GM18498 (cell line): Measurements from ENCODE around the gene ING1.
"Not testable (repeated sequence)": the region's sequence is repeated elsewhere in the genome, so short reads cannot be mapped to it uniquely, and the experiment has no call there.

Experiments
- ATAC-seq: cut with Tn5 transposase; IDR thresholded peaks from one replicate; pipeline ENCODE4 v1.9.1; 2021; ENCODE audit warnings: mild to moderate bottlenecking, moderate library complexity; ENCODE audit not compliant: unreplicated experiment

The ING1 gene

DNA sequence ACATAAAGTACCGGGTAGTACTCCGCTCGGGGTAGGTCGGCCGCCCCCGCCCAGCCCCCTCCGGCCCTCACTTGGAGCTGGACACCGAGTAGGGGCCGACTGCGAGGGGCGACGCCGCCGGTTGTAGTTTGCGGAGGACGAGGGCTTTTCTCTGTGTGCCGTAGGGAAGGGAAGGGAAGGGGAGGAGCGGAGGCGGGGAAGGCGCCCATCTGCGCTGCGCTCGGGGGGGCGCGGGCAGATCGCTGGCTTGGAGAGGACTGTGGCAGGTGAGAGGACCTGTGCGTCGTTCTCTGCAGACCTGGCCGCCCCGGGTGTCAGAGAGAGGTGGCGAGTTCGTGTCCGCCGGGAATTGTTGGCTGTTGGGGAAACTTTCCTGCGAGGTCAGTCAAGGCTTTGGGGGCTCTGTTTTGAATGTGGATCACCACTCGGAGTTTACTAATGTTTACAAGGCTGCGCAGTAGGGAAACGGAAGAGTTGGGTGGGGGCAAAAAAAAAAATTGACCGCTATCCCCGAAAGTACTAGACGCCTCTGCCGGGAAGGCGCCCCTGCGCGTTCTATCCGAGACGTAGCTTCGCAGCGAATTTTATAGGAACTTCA lies 1.4 kb downstream of the ING1 start:
- ATAC-seq: no peak

DNA sequence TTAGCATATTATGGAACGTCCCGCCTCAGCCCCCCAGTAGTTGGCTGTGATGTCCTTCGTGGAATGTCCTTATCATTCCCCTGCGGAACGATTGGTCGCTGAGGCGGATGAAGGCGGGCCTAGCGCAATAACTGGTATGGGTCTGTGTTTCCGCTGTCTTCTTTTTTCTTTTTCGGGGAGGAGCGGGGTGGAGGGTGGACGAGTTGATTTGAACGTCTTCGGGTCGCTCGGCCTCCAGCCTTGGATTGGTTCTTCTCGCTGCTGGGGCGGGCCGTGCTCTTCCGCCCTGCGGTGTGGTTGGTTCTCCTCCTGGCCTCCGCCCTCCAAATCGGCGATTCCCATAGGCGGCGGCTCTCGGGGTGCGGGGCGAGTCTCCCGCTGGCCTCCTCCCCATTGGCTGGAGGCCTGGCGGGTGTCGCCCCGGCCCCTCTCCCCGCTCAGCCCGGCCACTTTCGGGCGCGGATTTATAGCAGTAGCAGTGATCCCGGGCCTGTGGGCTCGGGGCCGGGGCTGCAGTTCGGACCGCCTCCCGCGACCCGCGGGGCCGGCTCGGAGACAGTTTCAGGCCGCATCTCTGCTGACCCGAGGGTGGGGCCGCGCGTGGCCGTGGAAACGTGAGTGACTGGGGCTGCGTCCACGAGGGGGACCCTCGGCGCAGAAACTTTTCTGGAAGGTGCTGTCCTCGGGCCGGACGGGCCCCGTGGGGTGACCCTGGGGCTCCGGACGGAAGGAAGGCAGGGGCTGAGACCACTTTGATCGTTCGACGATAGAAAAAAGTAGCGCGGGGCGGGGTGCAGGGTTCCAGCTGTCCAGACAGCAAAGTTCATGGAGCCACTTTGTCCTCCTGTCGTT lies 2.1 kb downstream of the ING1 start:
- peak; percentile 62 for ATAC-seq

DNA sequence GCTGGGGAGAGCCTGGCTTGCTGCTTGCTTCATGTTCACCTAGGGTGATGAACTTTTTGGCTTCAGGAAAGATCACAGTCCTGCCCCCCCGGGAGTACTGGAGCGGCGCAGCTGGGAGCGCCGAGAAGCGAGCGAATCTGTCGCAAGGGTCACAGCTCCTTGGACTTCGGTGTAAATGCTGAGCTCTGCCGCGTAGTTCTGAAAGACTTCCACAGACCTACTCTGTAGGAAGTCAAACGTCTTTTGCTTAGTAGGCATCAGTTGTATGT lies 2.7 kb downstream of the ING1 start:
- no peak for ATAC-seq

DNA sequence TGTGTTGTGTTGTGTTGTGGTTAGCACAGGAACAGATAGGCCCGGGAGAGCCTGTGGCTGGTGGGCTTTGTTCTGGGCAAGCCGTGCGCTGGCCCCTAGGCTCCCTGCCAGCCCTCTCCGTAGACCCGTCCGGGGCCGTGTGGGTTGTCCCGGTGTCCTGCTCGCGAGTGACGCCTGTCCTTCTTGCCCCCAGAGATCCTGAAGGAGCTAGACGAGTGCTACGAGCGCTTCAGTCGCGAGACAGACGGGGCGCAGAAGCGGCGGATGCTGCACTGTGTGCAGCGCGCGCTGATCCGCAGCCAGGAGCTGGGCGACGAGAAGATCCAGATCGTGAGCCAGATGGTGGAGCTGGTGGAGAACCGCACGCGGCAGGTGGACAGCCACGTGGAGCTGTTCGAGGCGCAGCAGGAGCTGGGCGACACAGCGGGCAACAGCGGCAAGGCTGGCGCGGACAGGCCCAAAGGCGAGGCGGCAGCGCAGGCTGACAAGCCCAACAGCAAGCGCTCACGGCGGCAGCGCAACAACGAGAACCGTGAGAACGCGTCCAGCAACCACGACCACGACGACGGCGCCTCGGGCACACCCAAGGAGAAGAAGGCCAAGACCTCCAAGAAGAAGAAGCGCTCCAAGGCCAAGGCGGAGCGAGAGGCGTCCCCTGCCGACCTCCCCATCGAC lies 5.7 kb downstream of the ING1 start:
- ATAC-seq: no peak

DNA sequence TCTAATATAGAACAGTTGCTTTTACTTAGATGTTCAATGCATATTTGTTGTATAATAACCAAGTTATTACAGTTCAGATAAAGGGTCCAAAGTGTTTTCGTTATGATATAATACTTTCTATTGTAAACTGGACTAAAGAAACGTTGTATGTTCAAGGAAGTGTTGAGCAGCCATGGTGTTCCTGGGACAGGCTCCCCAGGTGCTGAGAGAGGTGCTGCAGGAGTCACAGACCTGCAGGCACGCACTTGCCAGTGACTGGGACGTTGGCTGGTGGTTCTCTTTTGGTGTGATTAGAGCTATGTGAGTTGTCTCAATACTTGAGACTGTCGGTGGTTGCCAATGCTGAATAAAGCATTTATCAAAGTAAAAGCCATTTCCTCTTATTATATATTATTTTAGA lies 9.5 kb downstream of the ING1 start:
- no peak for ATAC-seq

DNA sequence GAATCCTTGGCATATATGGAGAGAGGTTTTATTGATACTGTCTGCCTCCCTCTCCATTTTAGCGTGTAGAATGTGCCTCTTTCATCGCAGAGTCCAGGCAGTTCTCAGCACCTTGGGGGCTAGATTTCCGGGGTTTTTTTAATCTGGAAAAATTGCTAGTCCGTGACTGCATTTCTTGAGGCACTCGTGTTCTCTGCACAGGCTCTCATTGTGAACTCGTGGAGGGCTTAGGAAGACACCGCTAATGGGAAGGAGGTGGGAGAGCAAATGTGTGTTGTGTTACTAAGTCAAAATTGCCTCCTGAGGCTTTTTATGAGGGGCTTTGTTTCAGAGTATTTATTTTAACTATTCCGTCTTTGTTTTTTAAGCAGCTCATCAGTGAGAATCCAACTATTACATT lies 10.1 kb downstream of the ING1 start:
- ATAC-seq: no peak

DNA sequence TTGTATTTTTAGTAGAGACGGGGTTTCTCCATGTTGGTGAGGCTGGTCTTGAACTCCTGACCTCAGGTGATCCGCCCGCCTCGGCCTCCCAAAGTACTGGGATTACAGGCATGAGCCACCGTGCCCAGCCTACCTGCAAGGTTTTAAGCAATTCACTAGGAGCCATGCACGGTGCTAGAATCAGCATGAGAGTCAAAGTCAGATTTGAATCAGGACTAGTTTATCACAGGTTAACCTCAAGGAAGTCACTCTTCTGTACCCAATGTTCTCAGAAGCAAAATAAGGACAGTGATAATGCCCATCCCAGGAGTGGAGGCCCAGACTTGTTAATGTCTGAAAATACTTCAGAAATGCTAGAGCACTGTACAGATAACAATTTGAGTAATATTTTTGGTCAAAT lies 12.7 kb downstream of the ING1 start:
- ATAC-seq: not testable (repeated sequence)

DNA sequence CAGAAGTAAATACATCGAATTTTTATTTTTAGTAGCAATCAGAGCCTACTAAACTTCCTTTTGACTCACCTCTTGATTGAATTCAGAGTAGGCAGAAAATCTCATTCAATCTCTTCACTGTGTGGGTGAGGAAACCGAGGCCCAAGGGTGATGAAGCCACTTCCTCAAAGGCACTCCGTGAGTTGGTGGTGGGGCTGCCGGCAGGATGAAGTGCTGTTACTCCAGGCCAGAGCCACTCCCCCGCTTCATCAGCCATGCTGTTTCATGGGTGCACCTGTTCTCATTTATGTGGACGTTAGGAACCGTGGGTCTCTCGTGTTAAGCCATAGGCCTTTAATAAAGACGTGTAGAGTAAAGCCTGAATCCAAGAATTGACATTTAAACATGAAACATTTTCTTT lies 13.2 kb downstream of the ING1 start:
- no peak for ATAC-seq

DNA sequence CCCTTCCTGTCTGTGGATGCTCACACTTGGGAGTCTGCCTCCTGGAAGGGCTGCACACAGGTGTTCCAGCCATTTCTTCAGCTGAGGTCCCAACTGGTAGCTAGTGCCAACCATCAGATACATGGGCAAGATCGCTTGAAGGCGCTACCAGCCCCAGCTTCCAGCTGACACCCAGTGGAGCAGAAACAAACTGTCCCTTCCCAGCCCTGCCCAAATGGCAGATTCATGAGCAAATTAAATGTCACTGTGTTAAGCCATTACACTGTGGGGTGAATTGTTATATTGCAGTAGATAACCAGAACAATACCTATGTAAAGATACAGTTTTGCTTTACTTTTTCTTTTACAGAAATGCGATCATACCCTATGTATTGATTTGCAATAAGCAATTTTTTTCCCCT lies 17.6 kb downstream of the ING1 start:
- no peak for ATAC-seq

DNA sequence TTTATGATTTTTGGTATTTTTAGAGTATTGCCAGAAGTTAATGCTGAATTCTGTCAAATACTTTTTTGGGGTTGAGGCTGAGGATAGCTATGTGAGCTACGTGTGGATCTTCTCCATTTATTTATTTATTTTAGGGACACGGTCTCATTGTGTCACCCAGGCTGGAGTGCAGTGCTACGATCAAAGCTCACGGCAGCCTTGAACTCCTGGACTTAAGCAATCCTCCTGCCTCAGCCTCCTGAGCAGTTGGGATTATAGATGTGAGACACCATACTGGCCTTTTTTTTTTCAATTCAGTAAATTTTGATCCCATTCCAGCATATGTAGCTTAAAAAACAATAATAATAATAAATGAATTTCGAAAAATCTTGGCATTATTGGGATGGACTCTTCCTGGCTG lies 21.1 kb downstream of the ING1 start:
- ATAC-seq: no peak

DNA sequence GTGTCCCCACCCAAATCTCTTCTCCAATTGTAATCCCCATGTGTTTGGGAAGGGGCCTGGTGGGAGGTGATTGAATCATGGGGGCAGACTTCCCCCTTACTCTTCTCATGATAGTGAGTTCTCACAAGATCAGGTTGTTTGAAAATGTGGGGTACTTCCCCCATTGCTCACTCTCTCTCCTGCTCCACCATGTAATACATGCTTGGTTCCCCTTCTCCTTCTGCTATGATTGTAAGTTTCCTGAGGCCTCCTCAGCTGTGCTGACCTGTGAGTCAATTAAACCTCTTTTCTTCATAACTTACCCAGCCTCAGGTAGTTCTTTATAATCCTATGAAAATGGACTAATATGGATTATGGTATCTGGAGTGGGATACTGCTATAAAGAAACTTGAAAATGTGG lies 24.1 kb downstream of the ING1 start:
- ATAC-seq: no peak

DNA sequence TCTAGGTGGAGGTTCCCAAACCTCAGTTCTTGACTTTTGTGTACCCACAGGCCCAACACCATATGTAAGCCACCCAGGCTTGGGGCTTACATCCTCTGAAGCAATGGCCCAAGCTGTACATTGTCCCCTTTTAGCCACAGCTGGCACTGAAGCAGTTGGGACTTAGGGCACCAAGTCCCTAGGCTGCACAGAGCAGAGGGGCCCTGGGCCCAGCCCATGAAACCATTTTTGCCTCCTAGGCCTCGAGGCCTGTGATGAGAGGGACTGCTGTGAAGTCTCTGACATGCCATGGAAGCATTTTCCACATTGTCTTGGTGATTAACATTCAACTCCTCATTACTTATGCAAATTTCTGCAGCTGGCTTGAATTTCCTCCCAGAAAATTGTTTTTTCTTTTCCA lies 30.2 kb downstream of the ING1 start:
- no peak for ATAC-seq

DNA sequence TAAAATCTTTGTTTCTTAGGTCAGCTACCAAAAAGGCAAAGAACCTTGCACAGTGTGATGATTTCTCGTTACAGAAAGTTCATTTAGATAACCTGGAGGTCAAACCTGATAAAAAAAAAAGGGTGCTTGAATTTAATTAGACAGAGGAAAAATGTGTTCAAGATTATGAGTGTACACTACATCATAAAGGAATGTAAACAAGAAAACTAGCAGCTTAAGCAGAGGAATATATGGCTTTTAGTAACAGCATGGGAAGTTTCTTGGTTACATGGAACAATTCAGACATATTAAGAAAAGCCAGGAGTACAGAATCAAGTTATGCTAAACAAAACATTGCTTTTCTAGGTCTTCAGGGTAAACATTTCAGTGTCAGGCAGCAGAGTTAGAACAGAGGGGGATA lies 32.9 kb downstream of the ING1 start:
- no peak for ATAC-seq

DNA sequence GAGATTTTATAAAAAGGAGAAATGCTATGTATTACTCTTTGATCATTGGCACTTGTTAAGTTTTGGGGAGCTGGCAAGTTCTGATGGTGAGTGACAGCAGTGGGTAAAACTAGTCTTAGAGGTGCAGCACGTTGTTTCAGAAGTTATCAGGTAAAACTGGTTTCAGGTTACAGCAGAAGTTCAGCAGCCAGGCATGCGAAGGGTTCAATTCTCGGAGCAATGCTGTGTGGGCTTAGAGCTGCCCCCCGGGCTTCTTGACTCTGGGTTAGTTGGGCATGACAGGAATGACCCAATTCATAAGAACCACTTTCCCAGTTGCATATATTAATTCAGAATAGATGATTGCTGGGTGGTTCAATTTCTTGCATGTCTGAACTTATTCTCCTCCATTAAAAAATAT lies 34.8 kb downstream of the ING1 start:
- ATAC-seq: no peak

DNA sequence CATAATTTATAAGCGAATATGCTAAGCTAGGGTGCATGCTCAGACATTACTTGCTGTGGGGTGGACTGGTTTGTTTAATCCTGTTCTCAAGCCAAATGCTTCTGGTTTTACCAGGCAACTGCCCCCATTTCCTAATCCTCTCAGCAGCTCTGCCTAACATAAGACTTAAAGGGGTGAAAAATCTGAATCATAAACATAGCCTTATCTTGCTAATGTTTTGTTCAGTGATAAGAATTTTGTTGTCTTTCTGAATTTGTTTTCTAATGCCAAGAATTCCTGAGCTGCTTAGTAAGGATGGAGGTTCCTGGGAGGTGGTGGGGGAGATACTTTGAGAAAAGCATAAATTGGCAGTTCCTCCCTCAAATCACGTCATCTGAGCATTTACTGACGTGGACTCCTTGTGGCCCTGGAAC lies 42.7 kb downstream of the ING1 start:
- ATAC-seq: no peak

DNA sequence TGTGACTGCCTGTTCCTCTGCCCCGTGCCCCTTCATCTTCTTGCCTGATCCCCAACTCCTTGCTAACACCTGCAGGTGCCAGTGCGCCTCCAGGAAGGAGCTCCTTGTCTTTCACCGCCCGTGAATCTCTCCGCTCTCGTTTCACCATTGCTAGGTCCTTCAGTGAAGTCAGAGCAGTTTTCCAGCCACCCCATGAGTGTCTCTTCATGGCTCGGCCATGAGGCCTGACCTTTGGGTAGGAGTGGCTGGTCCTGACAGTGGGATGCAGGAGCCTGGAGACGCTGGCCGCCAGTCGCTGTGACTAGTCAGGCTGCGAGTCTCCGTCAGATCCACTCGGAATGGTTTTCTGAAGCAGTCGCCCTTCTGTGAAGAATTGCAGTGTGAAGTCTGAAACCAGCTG lies 43.8 kb downstream of the ING1 start:
- no peak for ATAC-seq

DNA sequence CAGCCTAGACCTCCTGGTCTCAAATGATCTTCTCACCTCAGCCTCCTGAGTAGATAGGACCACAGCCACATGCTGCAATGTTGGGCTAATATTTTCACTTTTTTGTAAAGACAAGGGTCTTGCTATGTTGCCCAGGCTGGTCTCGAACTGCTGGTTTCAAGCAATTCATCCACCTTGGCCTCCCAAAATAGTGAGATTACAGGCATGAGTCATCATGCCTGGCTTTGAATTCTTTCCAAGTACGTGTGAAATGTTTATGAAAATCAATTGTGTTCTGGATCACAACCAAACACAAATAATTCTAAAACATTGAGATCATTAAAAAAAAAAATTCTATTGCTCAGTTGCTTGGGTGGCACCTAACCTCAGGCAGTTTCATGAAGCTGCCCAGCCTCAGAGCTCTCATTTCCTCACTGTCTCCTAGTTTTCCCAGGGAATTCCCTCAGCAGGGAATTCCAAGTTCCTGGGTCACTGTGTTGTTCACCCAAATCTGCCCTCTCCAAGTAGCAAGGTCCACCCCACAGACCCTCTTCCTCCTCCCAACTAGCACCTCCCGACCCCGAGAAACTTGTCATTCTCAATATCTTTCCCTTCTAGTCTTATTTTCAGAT lies 44.8 kb downstream of the ING1 start:
- ATAC-seq: no peak

DNA sequence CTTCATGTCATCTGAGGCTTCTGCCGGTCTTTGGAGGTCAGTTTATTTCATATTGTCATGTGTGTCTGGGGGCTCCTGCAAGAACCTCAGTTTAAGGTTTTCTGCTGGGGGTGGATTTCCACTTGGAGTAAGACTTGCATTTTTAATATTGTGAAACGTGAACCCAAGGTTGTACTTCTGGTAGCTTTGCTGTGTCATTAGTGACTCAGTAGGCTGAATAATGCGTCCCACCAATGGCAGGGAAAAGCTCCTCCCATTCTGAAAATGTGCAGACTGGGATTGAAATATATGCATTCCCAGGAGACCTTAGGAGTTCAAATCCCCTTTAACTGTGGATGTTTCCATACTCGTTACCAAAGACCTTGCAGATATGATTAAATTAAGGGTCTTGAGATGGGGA lies 46.2 kb downstream of the ING1 start:
- ATAC-seq: no peak

DNA sequence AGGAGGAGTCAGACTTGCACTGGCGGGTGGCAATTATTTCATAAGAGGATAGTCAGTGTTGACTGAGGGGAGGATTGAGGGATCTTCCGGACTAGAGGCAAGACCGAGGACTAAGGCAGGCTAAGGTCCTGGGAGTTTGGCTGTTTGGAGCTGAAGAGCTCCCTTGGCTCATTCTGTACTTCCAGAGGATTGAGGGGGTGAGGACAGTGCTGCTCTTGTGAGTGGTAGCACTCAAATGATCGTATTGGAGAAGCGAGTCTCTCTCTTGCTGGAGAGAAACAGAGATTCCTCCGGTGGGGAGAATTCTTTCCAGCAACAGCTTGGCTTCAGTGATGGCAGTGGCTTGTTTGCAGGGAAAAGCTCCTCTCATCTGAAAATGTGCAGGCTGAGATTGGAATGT lies 47.1 kb downstream of the ING1 start:
- ATAC-seq: no peak

DNA sequence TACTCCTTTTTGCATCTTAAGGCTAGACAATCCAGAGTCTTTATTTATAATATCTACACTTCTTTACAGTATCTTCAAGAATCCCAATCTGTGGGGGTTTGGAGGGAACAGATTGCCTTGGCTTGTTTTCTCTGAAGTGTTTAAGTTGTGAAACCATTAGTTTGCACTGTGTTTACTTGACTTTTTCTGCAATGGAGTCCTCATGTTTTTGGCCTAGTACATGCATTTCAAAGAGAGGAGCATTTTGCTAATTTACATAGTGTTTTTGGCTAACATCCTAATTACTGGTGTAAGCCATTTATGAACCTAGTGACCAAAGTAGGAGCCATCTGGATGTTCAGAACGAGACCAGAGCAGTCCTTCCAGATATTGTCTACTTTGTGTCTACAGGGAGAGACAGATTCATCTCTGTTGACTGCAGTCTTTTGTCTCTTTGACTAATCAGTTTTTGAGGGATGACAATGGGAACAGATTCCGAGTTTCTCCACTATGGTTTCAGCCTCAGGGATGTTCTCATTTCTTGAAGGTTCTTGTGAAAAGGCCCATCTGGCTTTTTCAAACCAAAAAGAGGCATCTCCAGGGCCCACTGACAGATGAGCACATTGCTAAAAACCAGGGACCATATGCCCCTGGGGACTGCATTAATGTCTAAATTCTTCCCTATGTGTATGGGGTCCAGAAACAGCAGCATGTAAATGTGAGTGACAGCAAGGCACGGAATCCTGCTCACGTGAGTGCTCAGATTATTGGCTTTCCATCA lies 53.4 kb downstream of the ING1 start:
- ATAC-seq: no peak

DNA sequence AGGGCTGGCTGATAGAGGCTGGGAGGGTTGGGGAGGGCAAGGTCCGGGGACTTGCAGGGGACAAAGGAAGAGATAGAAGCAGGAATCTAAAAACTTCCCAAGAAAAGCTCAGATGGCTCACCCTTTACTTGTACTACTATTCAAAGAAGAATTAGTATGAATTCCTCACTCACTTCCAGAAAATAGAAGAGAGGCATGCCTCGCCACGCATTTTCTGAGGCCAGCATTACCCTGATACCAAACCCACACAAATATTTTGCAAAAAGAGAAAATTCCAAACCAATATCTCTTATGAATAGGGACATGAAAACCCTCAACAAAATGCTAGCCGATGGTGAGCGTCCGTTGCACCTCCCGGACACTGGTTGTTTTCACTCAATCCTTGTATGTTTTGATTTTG lies 54.0 kb downstream of the ING1 start:
- no peak for ATAC-seq
